HEK293 (cell line): Measurements from ENCODE around the gene PRKCA.
A peak's percentile ranks its signal among the peaks of the same experiment; 100 is the strongest.

Source experiments
- BCL6B ChIP-seq: fragments of 450-650 bp; formaldehyde crosslinking; IDR thresholded peaks from 2 replicates; pipeline ENCODE4 v1.5.1; 2017; ENCODE audit warnings: missing biosample characterization, missing genetic modification characterization
- CTCF ChIP-seq: fragments of 450-650 bp; formaldehyde crosslinking; IDR thresholded peaks from 2 replicates; pipeline ENCODE4 v1.5.1; 2016; ENCODE audit warnings: missing biosample characterization, missing genetic modification characterization
- MYNN ChIP-seq: fragments of 450-650 bp; formaldehyde crosslinking; IDR thresholded peaks from 2 replicates; pipeline ENCODE4 v1.5.1; 2016; ENCODE audit warnings: missing biosample characterization, missing genetic modification characterization, borderline replicate concordance
- YY1 ChIP-seq: fragments of 450-650 bp; formaldehyde crosslinking; IDR thresholded peaks from 2 replicates; pipeline ENCODE4 v1.5.1; 2018; ENCODE audit warnings: missing biosample characterization, missing genetic modification characterization
- ZBTB20 ChIP-seq: fragments of 450-650 bp; formaldehyde crosslinking; IDR thresholded peaks from 2 replicates; pipeline ENCODE4 v1.5.1; 2016; ENCODE audit warnings: missing biosample characterization, missing genetic modification characterization
- ZBTB49 ChIP-seq: fragments of 450-650 bp; formaldehyde crosslinking; IDR thresholded peaks from 2 replicates; pipeline ENCODE4 v1.5.1; 2016; ENCODE audit warnings: missing biosample characterization, missing genetic modification characterization, low read depth
- ZNF121 ChIP-seq: fragments of 450-650 bp; formaldehyde crosslinking; IDR thresholded peaks from 2 replicates; pipeline ENCODE4 v1.5.1; 2016; ENCODE audit warnings: missing biosample characterization, missing genetic modification characterization
- ZNF280D ChIP-seq: fragments of 450-650 bp; formaldehyde crosslinking; IDR thresholded peaks from 2 replicates; pipeline ENCODE4 v1.5.1; 2016; ENCODE audit warnings: missing biosample characterization, missing genetic modification characterization
- ZNF530 ChIP-seq: fragments of 450-650 bp; formaldehyde crosslinking; IDR thresholded peaks from 2 replicates; pipeline ENCODE4 v1.5.1; 2016; ENCODE audit warnings: low read depth, missing biosample characterization, missing genetic modification characterization

- no peak for TF ChIP-seq ZNF280D (tag by site-specific recombination)
- no peak for TF ChIP-seq CTCF (tag by site-specific recombination)
- TF ChIP-seq BCL6B (tag by site-specific recombination), result peak; percentile 64
- no peak for TF ChIP-seq MYNN (tag by site-specific recombination)
- no peak for TF ChIP-seq ZNF530
- TF ChIP-seq ZNF121 (tag by site-specific recombination), result no peak
- TF ChIP-seq ZBTB20 (tag by site-specific recombination), result no peak
- no peak for TF ChIP-seq YY1 (tag by site-specific recombination)
- no peak for TF ChIP-seq ZBTB49 (tag by site-specific recombination)
Observed at GRCh38 chr17:66661411-66662256, 359.2 kb downstream of the PRKCA start.
